Activated B cell treated with CpG ODN at 0.5 μM for 24 hours (primary cell): ENCODE data around the gene BCAS1. TPM values are rescaled to one million over a fixed set of nuclear protein-coding genes. Genes with fewer than 3 reads are reported as not detected.
A peak's percentile ranks its signal among the peaks of the same experiment; 100 is the strongest.
"Not testable (repeated sequence)": the region's sequence is repeated elsewhere in the genome, so short reads cannot be mapped to it uniquely, and the experiment has no call there.

Experiments used
- ATAC-seq: fragments of 200-7000 bp; cut with Tn5 transposase; one replicate; pipeline ENCODE4 v1.10.0; 2021; ENCODE audit warnings: low read depth, mild to moderate bottlenecking, moderate library complexity
- CTCF ChIA-PET: fragments of 350-600 bp; sonication (Branson Sonifier 250); formaldehyde crosslinking; loops from one replicate; lab custom pipeline; 2021; ENCODE audit warnings: antibody characterized with exemption; lab: Charles Lee
- POLR2A ChIA-PET: fragments of 350-600 bp; sonication (Branson Sonifier 250); formaldehyde crosslinking; loops from one replicate; lab custom pipeline; 2021; ENCODE audit warnings: antibody characterized with exemption; lab: Charles Lee
- DNase-seq: peaks from one replicate; pipeline ENCODE4 v3.0.0; 2022
- H3K27ac Mint-ChIP-seq: one replicate; pipeline ENCODE4 v1.8.0; 2020; ENCODE audit warnings: mixed read lengths
- H3K27me3 Mint-ChIP-seq: one replicate; pipeline ENCODE4 v1.8.0; 2021; ENCODE audit warnings: mixed read lengths
- H3K36me3 Mint-ChIP-seq: one replicate; pipeline ENCODE4 v1.8.0; 2021; ENCODE audit warnings: low read depth, mixed read lengths
- H3K4me1 Mint-ChIP-seq: one replicate; pipeline ENCODE4 v1.8.0; 2021; ENCODE audit warnings: mixed read lengths
- H3K4me3 Mint-ChIP-seq: one replicate; pipeline ENCODE4 v1.8.0; 2020; ENCODE audit warnings: mild to moderate bottlenecking, mixed read lengths
- H3K9me3 Mint-ChIP-seq: one replicate; pipeline ENCODE4 v1.8.0; 2020; ENCODE audit warnings: mixed read lengths
- intact Hi-C: fragments of 100-400 bp; cut with micrococcal nuclease; formaldehyde crosslinking; loops from one replicate; pipeline ENCODE4 v1.15.1; 2024
- total RNA-seq: library from RNA; stranded (reverse); gene quantifications from 2 replicates; pipeline ENCODE4 v1.2.3, GENCODE V29; 2022
- TF ChIP-seq, protein P1 (sequence below): fragments of 200-600 bp; IDR thresholded peaks from one replicate; pipeline ENCODE4 v1.8.0; 2022; ENCODE audit warnings: antibody characterized with exemption, mild to moderate bottlenecking

The BCAS1 gene
- total RNA-seq, 1 donor from 2014 or later: 1.7 TPM

GRCh38 chr20:53935344-53936084, 134.9 kb downstream of the BCAS1 start:
- no peaks in the 10 kb centered on the region for H3K27me3 Mint-ChIP-seq
- no peak for DNase-seq
- no peaks in the 10 kb centered on the region for H3K36me3 Mint-ChIP-seq
- H3K4me1 Mint-ChIP-seq: peaks cover 89% of the 10 kb centered on the region
- peak overlapping the region; percentile 90 for H3K27ac Mint-ChIP-seq
- ChIA-PET CTCF (interaction anchor here (0.8 to 7.7 kb wide), 5 partner anchors 18 to 523 kb away, joined by 3 to 58 read pairs (median 3); no protein-coding TSS in a partner anchor), POLR2A (interaction anchor here (0.5 to 11.0 kb wide), 8 partner anchors 9 to 326 kb away, joined by 3 to 182 read pairs (median 4); no protein-coding TSS in a partner anchor)
- H3K4me3 Mint-ChIP-seq: peak overlapping the region; percentile 60
- H3K9me3 Mint-ChIP-seq: no peaks in the 10 kb centered on the region
- intact Hi-C loops: loop anchor here (2.0 kb wide), 1 partner anchor 43 kb away; no protein-coding TSS in a partner anchor
- peak; percentile 15 for ATAC-seq
- TF ChIP-seq, protein P1, sequence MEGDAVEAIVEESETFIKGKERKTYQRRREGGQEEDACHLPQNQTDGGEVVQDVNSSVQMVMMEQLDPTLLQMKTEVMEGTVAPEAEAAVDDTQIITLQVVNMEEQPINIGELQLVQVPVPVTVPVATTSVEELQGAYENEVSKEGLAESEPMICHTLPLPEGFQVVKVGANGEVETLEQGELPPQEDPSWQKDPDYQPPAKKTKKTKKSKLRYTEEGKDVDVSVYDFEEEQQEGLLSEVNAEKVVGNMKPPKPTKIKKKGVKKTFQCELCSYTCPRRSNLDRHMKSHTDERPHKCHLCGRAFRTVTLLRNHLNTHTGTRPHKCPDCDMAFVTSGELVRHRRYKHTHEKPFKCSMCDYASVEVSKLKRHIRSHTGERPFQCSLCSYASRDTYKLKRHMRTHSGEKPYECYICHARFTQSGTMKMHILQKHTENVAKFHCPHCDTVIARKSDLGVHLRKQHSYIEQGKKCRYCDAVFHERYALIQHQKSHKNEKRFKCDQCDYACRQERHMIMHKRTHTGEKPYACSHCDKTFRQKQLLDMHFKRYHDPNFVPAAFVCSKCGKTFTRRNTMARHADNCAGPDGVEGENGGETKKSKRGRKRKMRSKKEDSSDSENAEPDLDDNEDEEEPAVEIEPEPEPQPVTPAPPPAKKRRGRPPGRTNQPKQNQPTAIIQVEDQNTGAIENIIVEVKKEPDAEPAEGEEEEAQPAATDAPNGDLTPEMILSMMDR: no peak

DNA sequence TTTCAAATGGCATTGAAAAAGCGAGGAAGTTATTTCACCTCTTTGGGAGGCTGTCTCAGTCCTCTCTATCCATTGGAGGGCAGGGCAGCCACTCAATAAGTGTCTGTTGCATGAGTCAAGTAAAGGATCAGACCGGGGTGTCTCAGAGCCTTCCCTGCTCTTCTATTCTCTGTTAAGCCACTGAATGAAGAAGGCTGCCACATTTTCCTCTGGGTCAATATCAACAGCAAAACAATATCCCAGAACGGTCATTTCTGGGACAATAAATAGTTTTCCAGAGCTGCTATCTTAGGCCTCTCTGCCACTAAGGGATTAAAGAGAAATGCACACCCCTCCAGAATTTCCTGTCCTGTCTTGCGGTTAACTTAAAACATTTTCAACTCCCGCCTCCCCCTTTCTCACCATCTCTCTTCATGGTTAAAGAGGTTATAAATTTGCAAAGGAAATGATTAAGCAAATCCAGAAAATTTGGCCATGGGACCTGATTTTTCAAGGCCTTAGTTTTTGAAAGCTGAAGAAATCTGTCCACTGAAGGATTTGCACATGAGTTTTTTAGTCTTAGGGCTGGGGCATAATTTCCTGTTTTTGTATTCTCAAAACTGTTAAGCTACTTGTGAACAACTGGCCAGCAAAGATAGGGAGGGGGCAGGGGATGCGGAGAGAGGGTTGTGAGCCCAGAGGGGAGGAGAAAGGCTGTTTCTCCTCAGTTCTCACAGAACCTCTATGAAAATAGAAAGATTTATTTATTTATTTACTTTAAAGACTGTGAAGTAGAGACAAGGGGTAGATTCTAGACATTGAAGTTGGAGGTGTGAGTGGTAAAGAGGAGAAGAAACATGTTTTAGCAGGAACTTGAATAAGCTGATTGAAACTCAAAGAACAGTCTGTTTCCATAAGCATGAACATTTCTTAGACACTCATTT, 135.7 kb downstream of the BCAS1 start:
- DNase-seq (no peak), ATAC-seq (peak; percentile 41)
- ChIA-PET CTCF (interaction anchor here (0.9 to 7.7 kb wide), 5 partner anchors 18 to 356 kb away, joined by 3 to 58 read pairs (median 3); no protein-coding TSS in a partner anchor), POLR2A (interaction anchor here (0.6 to 11.0 kb wide), 13 partner anchors 8 to 346 kb away, joined by 3 to 182 read pairs (median 5); partner anchors contain the start of gene ZNF217)
- Mint-ChIP-seq H3K9me3 (no peaks in the 10 kb centered on the region), H3K36me3 (no peaks in the 10 kb centered on the region), H3K4me1 (peaks cover 89% of the 10 kb centered on the region), H3K27me3 (no peaks in the 10 kb centered on the region), H3K27ac (peak overlapping the region; percentile 90), H3K4me3 (peak overlapping the region; percentile 60)
- intact Hi-C loops: loop anchor here (2.0 kb wide), 1 partner anchor 42 kb away; no protein-coding TSS in a partner anchor
- TF ChIP-seq, protein P1: no peak

- Mint-ChIP-seq H3K27ac (peak overlapping the region; percentile 90), H3K36me3 (no peaks in the 10 kb centered on the region), H3K4me3 (no peak overlapping the region), H3K4me1 (peaks cover 86% of the 10 kb centered on the region), H3K9me3 (no peaks in the 10 kb centered on the region), H3K27me3 (no peaks in the 10 kb centered on the region)
- POLR2A ChIA-PET: interaction anchor here (0.6 to 11.0 kb wide), 5 partner anchors 9 to 339 kb away, joined by 5 to 182 read pairs (median 13); partner anchors contain the start of gene ZNF217
- DNase-seq (no peak), ATAC-seq (no peak)
- intact Hi-C loops: no loop called here
- TF ChIP-seq, protein P1: no peak
- CTCF ChIA-PET: interaction anchor here (1.3 to 7.7 kb wide), 2 partner anchors 16 to 273 kb away, joined by 3 to 58 read pairs; no protein-coding TSS in a partner anchor
Measured at GRCh38 chr20:53933232-53933846, 137.1 kb downstream of the BCAS1 start.

DNA sequence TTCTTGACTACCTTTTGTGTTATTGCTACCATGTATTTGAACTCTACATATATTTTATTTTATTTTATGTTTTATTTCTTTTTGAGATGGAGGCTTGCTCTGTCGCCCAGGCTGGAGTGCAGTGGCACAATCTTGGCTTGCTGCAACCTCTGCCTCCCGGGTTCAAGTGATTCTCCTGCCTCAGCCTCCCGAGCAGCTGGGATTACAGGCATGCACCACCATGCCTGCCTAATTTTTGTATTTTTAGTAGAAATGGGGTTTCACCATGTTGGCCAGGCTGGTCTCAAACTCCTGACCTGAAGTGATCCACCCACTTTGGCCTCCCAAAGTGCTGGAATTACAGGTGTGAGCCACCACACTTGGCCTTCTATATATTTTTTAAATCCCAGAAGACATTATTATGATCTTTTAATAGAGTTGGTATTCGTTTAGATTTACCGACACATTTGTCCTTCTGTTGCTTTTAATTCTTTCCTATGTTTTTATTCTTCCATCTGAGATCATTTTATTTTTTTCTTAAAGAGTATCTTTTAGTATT, 137.7 kb downstream of the BCAS1 start:
- ChIA-PET POLR2A (interaction anchor here (1.6 to 11.0 kb wide), 3 partner anchors 9 to 311 kb away, joined by 11 to 182 read pairs (median 13); no protein-coding TSS in a partner anchor), CTCF (interaction anchor here (7.7 kb wide), 1 partner anchor 16 kb away, joined by 58 read pairs; no protein-coding TSS in a partner anchor)
- H3K4me1 Mint-ChIP-seq: peaks cover 84% of the 10 kb centered on the region
- H3K36me3 Mint-ChIP-seq, H3K27me3 Mint-ChIP-seq, H3K9me3 Mint-ChIP-seq, intact Hi-C loops, H3K27ac Mint-ChIP-seq, ATAC-seq, DNase-seq, H3K4me3 Mint-ChIP-seq: not testable (repeated sequence)
